Epithelial cell of esophagus (primary cell): ENCODE data around the gene STK4.

Experiments
- DNase-seq: peaks from one replicate; pipeline ENCODE4 v3.0.0; 2010; ENCODE audit warnings: low read depth
- H3K4me3 ChIP-seq: 2 replicates; pipeline ENCODE4 v1.5.1; 2011; ENCODE audit warnings: mild to moderate bottlenecking, low read length, control low read depth
- TF ChIP-seq, protein P1 (sequence below): IDR thresholded peaks from 2 replicates; pipeline ENCODE4 v1.5.1; 2011; ENCODE audit warnings: low read depth, mild to moderate bottlenecking, low read length, control low read depth, inconsistent platforms; ENCODE audit not compliant: insufficient read depth; ENCODE audit errors: missing control alignments

Gene STK4

GRCh38 chr20:44990957-44991356 lies 24.6 kb downstream of the STK4 start:
- TF ChIP-seq, protein P1, sequence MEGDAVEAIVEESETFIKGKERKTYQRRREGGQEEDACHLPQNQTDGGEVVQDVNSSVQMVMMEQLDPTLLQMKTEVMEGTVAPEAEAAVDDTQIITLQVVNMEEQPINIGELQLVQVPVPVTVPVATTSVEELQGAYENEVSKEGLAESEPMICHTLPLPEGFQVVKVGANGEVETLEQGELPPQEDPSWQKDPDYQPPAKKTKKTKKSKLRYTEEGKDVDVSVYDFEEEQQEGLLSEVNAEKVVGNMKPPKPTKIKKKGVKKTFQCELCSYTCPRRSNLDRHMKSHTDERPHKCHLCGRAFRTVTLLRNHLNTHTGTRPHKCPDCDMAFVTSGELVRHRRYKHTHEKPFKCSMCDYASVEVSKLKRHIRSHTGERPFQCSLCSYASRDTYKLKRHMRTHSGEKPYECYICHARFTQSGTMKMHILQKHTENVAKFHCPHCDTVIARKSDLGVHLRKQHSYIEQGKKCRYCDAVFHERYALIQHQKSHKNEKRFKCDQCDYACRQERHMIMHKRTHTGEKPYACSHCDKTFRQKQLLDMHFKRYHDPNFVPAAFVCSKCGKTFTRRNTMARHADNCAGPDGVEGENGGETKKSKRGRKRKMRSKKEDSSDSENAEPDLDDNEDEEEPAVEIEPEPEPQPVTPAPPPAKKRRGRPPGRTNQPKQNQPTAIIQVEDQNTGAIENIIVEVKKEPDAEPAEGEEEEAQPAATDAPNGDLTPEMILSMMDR: no peak
- no peak for DNase-seq
- no peak overlapping the region for H3K4me3 ChIP-seq

DNA sequence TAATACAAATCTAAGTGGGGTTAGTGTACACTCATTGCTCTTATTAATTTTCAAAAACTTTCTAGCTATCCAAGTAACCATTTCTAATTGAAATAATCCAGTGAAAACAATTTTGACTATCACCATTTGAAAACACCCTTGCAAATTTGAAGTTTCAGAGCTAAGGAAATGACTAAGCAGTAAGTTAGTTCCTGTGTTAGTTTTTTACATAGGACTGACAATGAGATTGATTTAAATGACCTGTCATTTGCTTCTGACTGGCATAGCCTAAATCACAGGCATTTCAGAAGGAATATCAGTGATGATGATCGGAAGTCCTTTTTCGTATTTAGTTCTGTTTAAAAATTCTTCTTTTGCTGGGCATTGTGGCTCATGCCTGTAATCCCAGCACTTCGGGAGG lies 27.0 kb downstream of the STK4 start:
- TF ChIP-seq, protein P1: no peak
- DNase-seq: peak; percentile 33
- no peak overlapping the region for H3K4me3 ChIP-seq

GRCh38 chr20:44997171-44997570 lies 30.9 kb downstream of the STK4 start:
- TF ChIP-seq, protein P1: no peak
- H3K4me3 ChIP-seq: no peak overlapping the region
- DNase-seq: no peak

GRCh38 chr20:44997668-44998067 lies 31.4 kb downstream of the STK4 start:
- H3K4me3 ChIP-seq: no peak overlapping the region
- TF ChIP-seq, protein P1: no peak

GRCh38 chr20:45008521-45009049 lies 42.3 kb downstream of the STK4 start:
- TF ChIP-seq, protein P1: no peak
- no peak overlapping the region for H3K4me3 ChIP-seq
- DNase-seq: no peak

More at GRCh38 chr20:44997668-44998067, 31.4 kb downstream of the STK4 start:
- no peak for DNase-seq

DNA sequence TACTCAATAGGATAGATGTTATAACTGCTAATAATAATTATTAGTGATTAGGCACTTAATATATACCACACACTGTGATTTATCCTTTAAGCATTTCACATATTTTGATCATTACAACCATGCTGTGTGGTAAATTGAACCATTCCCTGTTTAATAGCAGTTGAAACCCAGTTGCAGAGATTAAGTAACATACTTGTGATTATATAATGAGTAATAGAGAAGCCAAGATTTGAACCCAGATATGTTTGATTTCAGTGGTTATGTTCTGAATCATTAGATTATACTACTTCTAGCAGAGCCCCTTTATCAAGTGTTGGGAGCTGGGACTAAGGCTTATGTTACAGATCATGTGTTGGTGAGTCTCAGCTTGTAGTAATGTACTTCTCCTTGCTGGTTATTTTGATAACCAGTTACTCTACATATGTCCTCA lies 44.1 kb downstream of the STK4 start:
- peak; percentile 33 for DNase-seq
- H3K4me3 ChIP-seq: no peak overlapping the region
- TF ChIP-seq, protein P1: no peak

DNA sequence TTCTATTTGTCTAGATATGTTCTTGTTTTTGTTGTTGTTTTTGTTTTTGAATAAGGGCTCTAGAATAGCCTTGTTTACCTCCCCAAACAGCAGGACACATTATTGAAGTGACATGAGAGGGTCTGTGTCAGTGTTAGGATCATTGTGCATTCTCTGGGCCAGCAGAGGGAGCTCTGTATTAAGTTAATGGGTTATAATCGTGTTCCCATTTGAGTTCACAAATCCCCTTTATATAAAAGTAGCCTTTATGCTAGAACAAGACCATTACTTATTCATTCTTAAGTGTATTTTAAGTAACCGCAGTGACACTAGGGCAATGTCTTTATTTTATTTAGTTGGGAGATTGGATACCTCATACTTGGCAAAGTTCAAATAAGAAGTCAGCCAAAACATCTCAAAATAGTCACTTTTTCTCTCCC lies 44.8 kb downstream of the STK4 start:
- peak; percentile 64 for DNase-seq
- TF ChIP-seq, protein P1: peak; percentile 78

More for the DNA sequence above, 44.8 kb downstream of the STK4 start:
- no peak overlapping the region for H3K4me3 ChIP-seq
